WERI-Rb-1 (cell line): Measurements from ENCODE around the gene EDN3.

ENCODE experiments used
- DNase-seq: peaks from one replicate; pipeline ENCODE4 v3.0.0-alpha.2; 2020
- H3K27ac ChIP-seq: fragments of 250-450 bp; sonication (Bioruptor Pico); 2 replicates; pipeline ENCODE4 v1.5.1; 2020; ENCODE audit warnings: mild to moderate bottlenecking, moderate library complexity
- H3K27me3 ChIP-seq: fragments of 250-450 bp; sonication (Bioruptor Pico); 2 replicates; pipeline ENCODE4 v1.5.1; 2021; ENCODE audit warnings: mild to moderate bottlenecking, low read depth, moderate library complexity; ENCODE audit not compliant: insufficient read depth, severe bottlenecking
- H3K36me3 ChIP-seq: fragments of 250-450 bp; sonication (Bioruptor Pico); 2 replicates; pipeline ENCODE4 v1.5.1; 2020; ENCODE audit warnings: mild to moderate bottlenecking, moderate library complexity
- H3K4me3 ChIP-seq: 2 replicates; pipeline ENCODE4 v1.5.1; 2011; ENCODE audit warnings: low read depth, mild to moderate bottlenecking, control low read depth, low read length
- H3K9me3 ChIP-seq: fragments of 250-450 bp; sonication (Bioruptor Pico); 2 replicates; pipeline ENCODE4 v1.5.1; 2021; ENCODE audit warnings: mild to moderate bottlenecking, moderate library complexity; ENCODE audit not compliant: severe bottlenecking
- TF ChIP-seq, protein P1 (sequence below): IDR thresholded peaks from 2 replicates; pipeline ENCODE4 v1.5.1; 2011; ENCODE audit warnings: low read depth, mild to moderate bottlenecking, control low read depth, inconsistent platforms, low read length

EDN3 gene

DNA sequence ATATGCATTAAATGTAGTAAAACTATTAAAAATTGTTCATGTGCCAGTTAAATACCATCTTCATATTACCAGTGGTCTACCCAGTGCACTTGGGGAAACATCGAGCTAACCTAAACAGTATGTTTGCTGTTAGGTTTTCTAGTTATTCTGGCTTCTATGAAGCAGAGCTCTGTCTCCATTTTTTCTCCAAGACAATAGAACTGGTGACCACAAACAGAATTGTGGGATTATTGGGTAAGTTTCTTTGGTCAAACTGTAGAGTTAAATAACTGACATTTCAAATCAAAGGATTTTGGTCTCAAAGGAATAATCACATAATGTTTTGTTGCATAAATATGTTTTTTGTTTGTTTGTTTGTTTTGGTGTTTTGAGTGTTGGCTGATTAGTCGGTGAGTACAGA lies 40.5 kb upstream of the EDN3 start:
- no peak for DNase-seq
- Histone ChIP-seq H3K36me3 (no peaks in the 10 kb centered on the region), H3K27me3 (no peaks in the 10 kb centered on the region), H3K27ac (no peak overlapping the region), H3K9me3 (no peaks in the 10 kb centered on the region), H3K4me3 (no peak overlapping the region)
- TF ChIP-seq, protein P1, sequence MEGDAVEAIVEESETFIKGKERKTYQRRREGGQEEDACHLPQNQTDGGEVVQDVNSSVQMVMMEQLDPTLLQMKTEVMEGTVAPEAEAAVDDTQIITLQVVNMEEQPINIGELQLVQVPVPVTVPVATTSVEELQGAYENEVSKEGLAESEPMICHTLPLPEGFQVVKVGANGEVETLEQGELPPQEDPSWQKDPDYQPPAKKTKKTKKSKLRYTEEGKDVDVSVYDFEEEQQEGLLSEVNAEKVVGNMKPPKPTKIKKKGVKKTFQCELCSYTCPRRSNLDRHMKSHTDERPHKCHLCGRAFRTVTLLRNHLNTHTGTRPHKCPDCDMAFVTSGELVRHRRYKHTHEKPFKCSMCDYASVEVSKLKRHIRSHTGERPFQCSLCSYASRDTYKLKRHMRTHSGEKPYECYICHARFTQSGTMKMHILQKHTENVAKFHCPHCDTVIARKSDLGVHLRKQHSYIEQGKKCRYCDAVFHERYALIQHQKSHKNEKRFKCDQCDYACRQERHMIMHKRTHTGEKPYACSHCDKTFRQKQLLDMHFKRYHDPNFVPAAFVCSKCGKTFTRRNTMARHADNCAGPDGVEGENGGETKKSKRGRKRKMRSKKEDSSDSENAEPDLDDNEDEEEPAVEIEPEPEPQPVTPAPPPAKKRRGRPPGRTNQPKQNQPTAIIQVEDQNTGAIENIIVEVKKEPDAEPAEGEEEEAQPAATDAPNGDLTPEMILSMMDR = no peak

DNA sequence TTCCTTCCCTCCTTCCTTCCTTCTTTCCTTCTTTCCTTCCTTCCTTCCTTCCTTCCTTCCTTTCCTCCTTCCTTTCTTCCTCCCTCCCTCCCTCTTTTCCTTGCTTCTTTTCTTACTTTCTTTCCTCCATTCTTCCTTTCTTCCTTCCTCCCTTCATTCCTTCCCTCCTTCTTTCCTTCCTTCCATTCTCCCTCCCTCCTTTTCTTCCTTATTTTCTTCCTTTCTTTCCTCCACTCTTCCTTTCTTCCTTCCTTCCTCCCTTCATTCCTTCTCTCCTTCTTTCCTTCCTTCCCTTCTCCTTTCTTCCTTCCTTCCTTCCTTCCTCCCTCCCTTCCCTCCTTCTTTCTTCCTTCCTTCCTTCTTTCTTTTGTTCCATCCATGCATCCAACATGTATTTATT lies 35.1 kb upstream of the EDN3 start:
- Histone ChIP-seq H3K4me3 (no peak overlapping the region), H3K9me3 (no peaks in the 10 kb centered on the region), H3K27me3 (no peaks in the 10 kb centered on the region), H3K36me3 (no peaks in the 10 kb centered on the region), H3K27ac (no peak overlapping the region)
- TF ChIP-seq, protein P1 = no peak
- DNase-seq = no peak

DNA sequence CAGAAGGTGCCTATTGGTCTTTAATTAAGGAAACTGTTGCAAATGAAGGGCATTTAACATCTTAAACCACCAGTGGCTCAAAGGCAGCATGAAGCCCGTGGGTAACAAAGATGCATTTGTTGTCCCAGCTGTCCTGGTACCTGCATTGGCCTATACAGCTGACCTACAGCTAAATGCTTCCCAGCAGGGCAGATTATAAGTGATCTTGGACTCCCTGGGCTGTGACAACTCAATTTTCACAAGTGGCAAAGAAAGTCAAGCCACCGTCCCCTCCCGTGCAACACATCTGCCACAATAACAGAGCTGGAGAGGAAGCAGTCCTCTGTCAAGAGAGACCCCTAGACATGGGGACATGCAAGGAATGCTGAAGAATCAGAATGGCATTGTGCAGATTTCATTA lies 31.5 kb upstream of the EDN3 start:
- H3K36me3 ChIP-seq = no peaks in the 10 kb centered on the region
- no peak overlapping the region for H3K27ac ChIP-seq
- no peak overlapping the region for H3K4me3 ChIP-seq
- TF ChIP-seq, protein P1 = no peak
- H3K27me3 ChIP-seq = no peaks in the 10 kb centered on the region
- no peak for DNase-seq
- no peaks in the 10 kb centered on the region for H3K9me3 ChIP-seq

DNA sequence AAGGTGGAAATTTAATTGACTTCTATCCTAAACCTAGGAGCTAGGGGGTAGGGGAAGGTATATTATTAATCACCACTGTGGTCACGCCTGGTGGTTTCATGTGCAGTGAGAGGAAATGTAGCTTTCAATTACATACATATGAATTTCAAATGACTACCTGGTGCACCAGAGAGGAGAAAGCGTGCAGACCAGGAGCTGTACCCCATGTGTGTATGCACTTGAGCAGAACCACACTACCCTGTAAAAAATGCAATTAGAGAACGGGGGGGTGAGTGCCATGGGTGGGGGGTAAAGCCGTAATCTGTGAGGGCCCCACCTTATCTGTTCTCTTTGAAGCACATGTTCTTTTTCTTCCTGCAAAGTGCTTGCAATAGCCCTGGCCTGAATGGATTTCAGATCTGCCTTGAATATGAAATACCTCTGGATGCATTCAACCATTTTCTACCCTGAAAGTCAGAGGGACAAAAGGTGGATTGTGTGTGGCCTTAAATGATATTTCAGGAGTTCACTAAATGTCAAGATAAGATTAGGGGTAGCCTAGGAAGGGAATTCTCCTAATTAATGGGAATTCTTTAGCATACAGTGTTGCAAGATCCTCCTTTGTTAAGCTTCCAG lies 30.9 kb upstream of the EDN3 start:
- Histone ChIP-seq H3K4me3 (no peak overlapping the region), H3K27me3 (no peaks in the 10 kb centered on the region), H3K36me3 (no peaks in the 10 kb centered on the region), H3K27ac (no peak overlapping the region), H3K9me3 (no peaks in the 10 kb centered on the region)
- TF ChIP-seq, protein P1 = no peak
- DNase-seq = no peak

DNA sequence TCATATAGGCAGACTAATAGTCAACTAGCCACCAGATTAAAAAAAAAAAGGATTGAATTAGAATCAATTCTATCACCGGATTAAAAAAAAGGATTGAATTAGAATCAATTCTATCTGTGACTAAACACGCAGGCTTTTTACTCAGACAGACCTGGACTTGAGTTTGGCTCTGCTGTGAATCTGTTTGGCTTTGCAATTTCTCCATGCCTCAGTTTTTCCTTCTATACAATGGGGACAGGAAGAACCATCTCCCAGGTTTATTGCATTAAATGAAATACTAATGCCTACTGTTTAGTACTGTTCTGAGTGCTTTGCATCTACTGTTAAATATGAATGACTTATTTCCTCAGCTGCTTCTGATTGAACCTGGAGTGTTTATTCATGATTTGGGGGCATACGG lies 30.0 kb upstream of the EDN3 start:
- no peak overlapping the region for H3K4me3 ChIP-seq
- no peak for DNase-seq
- H3K27me3 ChIP-seq = no peaks in the 10 kb centered on the region
- H3K27ac ChIP-seq = no peak overlapping the region
- TF ChIP-seq, protein P1 = no peak
- no peaks in the 10 kb centered on the region for H3K36me3 ChIP-seq
- no peaks in the 10 kb centered on the region for H3K9me3 ChIP-seq

DNA sequence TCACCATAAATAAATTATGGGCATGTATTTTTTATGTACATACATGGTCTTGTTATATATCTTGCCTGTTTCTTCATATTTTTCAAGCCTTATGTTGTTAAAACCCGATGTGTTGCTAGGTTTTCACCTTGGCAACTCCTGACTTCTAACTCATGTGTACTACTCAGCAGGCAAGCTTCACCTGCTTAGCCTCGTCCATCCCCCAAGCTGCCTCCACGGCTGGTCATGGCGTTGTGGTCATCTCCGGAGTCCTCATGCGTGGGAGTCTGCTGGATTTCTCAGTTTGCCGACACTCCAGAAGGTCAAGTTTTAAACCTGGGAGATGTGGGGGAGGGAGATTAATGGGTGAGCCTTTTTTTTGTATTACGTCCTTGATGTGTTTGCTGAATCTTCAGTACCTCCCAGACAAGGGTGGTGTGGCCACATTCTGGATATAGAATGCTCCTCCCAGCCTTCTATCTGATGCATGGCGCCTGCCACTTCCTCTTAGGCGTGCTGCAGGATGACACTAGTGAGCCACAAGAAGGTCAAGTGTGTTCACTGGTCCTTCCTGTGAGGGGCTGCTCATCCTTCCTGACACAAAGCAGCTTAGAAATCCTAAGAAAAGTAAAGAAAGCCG lies 26.6 kb upstream of the EDN3 start:
- no peaks in the 10 kb centered on the region for H3K36me3 ChIP-seq
- H3K9me3 ChIP-seq = no peaks in the 10 kb centered on the region
- H3K4me3 ChIP-seq = no peak overlapping the region
- no peak for DNase-seq
- H3K27me3 ChIP-seq = no peaks in the 10 kb centered on the region
- H3K27ac ChIP-seq = no peak overlapping the region
- TF ChIP-seq, protein P1 = no peak
